Ishikawa (cell line): Measurements from ENCODE around the gene STX8.

Experiments
- EP300 ChIP-seq: IDR thresholded peaks from 2 replicates; pipeline ENCODE4 v1.6.1; 2012; ENCODE audit warnings: borderline replicate concordance
- FOXM1 ChIP-seq: IDR thresholded peaks from 2 replicates; pipeline ENCODE4 v1.6.1; 2012; ENCODE audit warnings: low read depth, borderline replicate concordance
- RAD21 ChIP-seq: IDR thresholded peaks from 2 replicates; pipeline ENCODE4 v1.6.1; 2012; ENCODE audit warnings: low read depth
- TAF1 ChIP-seq: IDR thresholded peaks from 2 replicates; pipeline ENCODE4 v1.6.1; 2012; ENCODE audit warnings: low read depth, mild to moderate bottlenecking
- TCF12 ChIP-seq: IDR thresholded peaks from 2 replicates; pipeline ENCODE4 v1.6.1; 2012; ENCODE audit warnings: low read depth
- YY1 ChIP-seq: IDR thresholded peaks from 2 replicates; pipeline ENCODE4 v1.6.1; 2012; ENCODE audit warnings: low read depth
- ZBTB7A ChIP-seq: IDR thresholded peaks from 2 replicates; pipeline ENCODE4 v1.6.1; 2012; ENCODE audit warnings: low read depth
- TF ChIP-seq, protein P1 (sequence below): IDR thresholded peaks from 2 replicates; pipeline ENCODE4 v1.6.1; 2012; ENCODE audit warnings: low read depth, mild to moderate bottlenecking
- TF ChIP-seq, protein P2 (sequence below): IDR thresholded peaks from 2 replicates; pipeline ENCODE4 v1.6.1; 2012

DNA sequence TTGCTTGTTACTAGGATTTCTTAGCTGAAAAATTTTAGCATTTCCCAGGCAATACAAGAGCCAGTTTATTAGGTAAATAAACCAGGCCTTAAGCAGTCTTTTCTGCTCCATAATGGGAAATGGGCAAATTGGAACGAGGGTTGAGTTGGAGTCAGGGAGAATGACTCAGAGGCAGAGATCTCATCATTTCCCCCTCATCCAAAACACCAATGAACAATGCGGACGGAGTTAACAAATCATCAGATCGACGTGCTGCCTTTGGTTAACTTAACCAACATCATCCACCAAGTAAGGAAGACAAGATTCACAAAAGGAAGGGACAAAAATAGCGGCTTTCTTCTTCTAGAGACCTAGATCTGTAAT lies 243.5 kb downstream of the STX8 start:
- TF ChIP-seq, protein P1, sequence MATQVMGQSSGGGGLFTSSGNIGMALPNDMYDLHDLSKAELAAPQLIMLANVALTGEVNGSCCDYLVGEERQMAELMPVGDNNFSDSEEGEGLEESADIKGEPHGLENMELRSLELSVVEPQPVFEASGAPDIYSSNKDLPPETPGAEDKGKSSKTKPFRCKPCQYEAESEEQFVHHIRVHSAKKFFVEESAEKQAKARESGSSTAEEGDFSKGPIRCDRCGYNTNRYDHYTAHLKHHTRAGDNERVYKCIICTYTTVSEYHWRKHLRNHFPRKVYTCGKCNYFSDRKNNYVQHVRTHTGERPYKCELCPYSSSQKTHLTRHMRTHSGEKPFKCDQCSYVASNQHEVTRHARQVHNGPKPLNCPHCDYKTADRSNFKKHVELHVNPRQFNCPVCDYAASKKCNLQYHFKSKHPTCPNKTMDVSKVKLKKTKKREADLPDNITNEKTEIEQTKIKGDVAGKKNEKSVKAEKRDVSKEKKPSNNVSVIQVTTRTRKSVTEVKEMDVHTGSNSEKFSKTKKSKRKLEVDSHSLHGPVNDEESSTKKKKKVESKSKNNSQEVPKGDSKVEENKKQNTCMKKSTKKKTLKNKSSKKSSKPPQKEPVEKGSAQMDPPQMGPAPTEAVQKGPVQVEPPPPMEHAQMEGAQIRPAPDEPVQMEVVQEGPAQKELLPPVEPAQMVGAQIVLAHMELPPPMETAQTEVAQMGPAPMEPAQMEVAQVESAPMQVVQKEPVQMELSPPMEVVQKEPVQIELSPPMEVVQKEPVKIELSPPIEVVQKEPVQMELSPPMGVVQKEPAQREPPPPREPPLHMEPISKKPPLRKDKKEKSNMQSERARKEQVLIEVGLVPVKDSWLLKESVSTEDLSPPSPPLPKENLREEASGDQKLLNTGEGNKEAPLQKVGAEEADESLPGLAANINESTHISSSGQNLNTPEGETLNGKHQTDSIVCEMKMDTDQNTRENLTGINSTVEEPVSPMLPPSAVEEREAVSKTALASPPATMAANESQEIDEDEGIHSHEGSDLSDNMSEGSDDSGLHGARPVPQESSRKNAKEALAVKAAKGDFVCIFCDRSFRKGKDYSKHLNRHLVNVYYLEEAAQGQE, result no peak
- TF ChIP-seq ZBTB7A (no peak), EP300 (no peak), FOXM1 (no peak), RAD21 (no peak), YY1 (no peak), TCF12 (no peak), TAF1 (no peak)
- TF ChIP-seq, protein P2, sequence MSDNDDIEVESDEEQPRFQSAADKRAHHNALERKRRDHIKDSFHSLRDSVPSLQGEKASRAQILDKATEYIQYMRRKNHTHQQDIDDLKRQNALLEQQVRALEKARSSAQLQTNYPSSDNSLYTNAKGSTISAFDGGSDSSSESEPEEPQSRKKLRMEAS, result no peak
